Astrocyte (in vitro differentiated cells and primary cell): ENCODE results near the gene PITPNM3.

Experiments used
- EZH2 ChIP-seq: IDR thresholded peaks from 2 replicates; pipeline ENCODE4 v1.6.1; 2012; ENCODE audit warnings: mild to moderate bottlenecking, low read length, inconsistent platforms; ENCODE audit not compliant: insufficient read depth
- TF ChIP-seq, protein P1 (sequence below): IDR thresholded peaks from 2 replicates; pipeline ENCODE4 v1.5.1; 2011; ENCODE audit warnings: low read depth, mild to moderate bottlenecking, inconsistent platforms, low read length, moderate library complexity; ENCODE audit not compliant: insufficient read depth

GRCh38 chr17:6456914-6457687 is 99.3 kb downstream of the PITPNM3 start:
- TF ChIP-seq, protein P1, sequence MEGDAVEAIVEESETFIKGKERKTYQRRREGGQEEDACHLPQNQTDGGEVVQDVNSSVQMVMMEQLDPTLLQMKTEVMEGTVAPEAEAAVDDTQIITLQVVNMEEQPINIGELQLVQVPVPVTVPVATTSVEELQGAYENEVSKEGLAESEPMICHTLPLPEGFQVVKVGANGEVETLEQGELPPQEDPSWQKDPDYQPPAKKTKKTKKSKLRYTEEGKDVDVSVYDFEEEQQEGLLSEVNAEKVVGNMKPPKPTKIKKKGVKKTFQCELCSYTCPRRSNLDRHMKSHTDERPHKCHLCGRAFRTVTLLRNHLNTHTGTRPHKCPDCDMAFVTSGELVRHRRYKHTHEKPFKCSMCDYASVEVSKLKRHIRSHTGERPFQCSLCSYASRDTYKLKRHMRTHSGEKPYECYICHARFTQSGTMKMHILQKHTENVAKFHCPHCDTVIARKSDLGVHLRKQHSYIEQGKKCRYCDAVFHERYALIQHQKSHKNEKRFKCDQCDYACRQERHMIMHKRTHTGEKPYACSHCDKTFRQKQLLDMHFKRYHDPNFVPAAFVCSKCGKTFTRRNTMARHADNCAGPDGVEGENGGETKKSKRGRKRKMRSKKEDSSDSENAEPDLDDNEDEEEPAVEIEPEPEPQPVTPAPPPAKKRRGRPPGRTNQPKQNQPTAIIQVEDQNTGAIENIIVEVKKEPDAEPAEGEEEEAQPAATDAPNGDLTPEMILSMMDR: no peak
- no peak for TF ChIP-seq EZH2
